Measurements from ENCODE around the gene VPS13A.
A peak's percentile ranks its signal among the peaks of the same experiment; 100 is the strongest.
"Not testable (repeated sequence)": the region's sequence is repeated elsewhere in the genome, so short reads cannot be mapped to it uniquely, and the experiment has no call there.

Gene VPS13A

GRCh38 chr9:77221431-77221830 is 44.1 kb downstream of the VPS13A start:
- no peak for DNase-seq
- no peak for TF ChIP-seq POLR2A (IDR thresholded peaks at IDR 0.05; ENCODE audit: low read length)
- TF ChIP-seq GATA1 (IDR thresholded peaks at IDR 0.05; ENCODE audit: low read depth, low read length): no peak

GRCh38 chr9:77224746-77225312 is 47.5 kb downstream of the VPS13A start:
- no peak for TF ChIP-seq GATA1 (IDR thresholded peaks at IDR 0.05; ENCODE audit: low read depth, low read length)
- TF ChIP-seq POLR2A (IDR thresholded peaks at IDR 0.05; ENCODE audit: low read length): no peak
- DNase-seq: peak; percentile 51 to 78

- no peak for DNase-seq
- TF ChIP-seq POLR2A (IDR thresholded peaks at IDR 0.05; ENCODE audit: low read length) (no peak), GATA1 (IDR thresholded peaks at IDR 0.05; ENCODE audit: low read depth, low read length) (no peak)
Measured at GRCh38 chr9:77236693-77237092, 59.4 kb downstream of the VPS13A start.

GRCh38 chr9:77237896-77238295 is 60.6 kb downstream of the VPS13A start:
- TF ChIP-seq POLR2A (IDR thresholded peaks at IDR 0.05; ENCODE audit: low read length): no peak
- no peak for TF ChIP-seq GATA1 (IDR thresholded peaks at IDR 0.05; ENCODE audit: low read depth, low read length)
- peak in 1 of 2 experiments; percentile 34 for DNase-seq

GRCh38 chr9:77251050-77251449 is 73.7 kb downstream of the VPS13A start:
- no peak for DNase-seq
- no peak for TF ChIP-seq POLR2A (IDR thresholded peaks at IDR 0.05; ENCODE audit: low read length)
- no peak for TF ChIP-seq GATA1 (IDR thresholded peaks at IDR 0.05; ENCODE audit: low read depth, low read length)

GRCh38 chr9:77257275-77257674 is 79.9 kb downstream of the VPS13A start:
- no peak for TF ChIP-seq GATA1 (IDR thresholded peaks at IDR 0.05; ENCODE audit: low read depth, low read length)
- TF ChIP-seq POLR2A (IDR thresholded peaks at IDR 0.05; ENCODE audit: low read length): no peak

GRCh38 chr9:77261605-77262004 is 84.3 kb downstream of the VPS13A start:
- DNase-seq: no peak
- TF ChIP-seq POLR2A (IDR thresholded peaks at IDR 0.05; ENCODE audit: low read length): no peak
- TF ChIP-seq GATA1 (IDR thresholded peaks at IDR 0.05; ENCODE audit: low read depth, low read length): no peak

More at GRCh38 chr9:77257275-77257674, 79.9 kb downstream of the VPS13A start:
- DNase-seq: no peak

- DNase-seq: not testable (repeated sequence)
Measured at GRCh38 chr9:77267762-77268161, 90.4 kb downstream of the VPS13A start.

- TF ChIP-seq GATA1 (IDR thresholded peaks at IDR 0.05; ENCODE audit: low read depth, low read length) (no peak), POLR2A (IDR thresholded peaks at IDR 0.05; ENCODE audit: low read length) (no peak)
- no peak for DNase-seq
Measured at GRCh38 chr9:77271023-77271690, 93.8 kb downstream of the VPS13A start.

- no peak for DNase-seq
- TF ChIP-seq GATA1 (IDR thresholded peaks at IDR 0.05; ENCODE audit: low read depth, low read length): no peak
- no peak for TF ChIP-seq POLR2A (IDR thresholded peaks at IDR 0.05; ENCODE audit: low read length)
Measured at GRCh38 chr9:77276799-77277198, 99.5 kb downstream of the VPS13A start.

- TF ChIP-seq POLR2A (IDR thresholded peaks at IDR 0.05; ENCODE audit: low read length) (no peak), GATA1 (IDR thresholded peaks at IDR 0.05; ENCODE audit: low read depth, low read length) (no peak)
Measured at GRCh38 chr9:77277719-77278118, 100.4 kb downstream of the VPS13A start.

GRCh38 chr9:77283991-77284390 is 106.7 kb downstream of the VPS13A start:
- DNase-seq: no peak
- no peak for TF ChIP-seq POLR2A (IDR thresholded peaks at IDR 0.05; ENCODE audit: low read length)
- no peak for TF ChIP-seq GATA1 (IDR thresholded peaks at IDR 0.05; ENCODE audit: low read depth, low read length)

More at GRCh38 chr9:77277719-77278118, 100.4 kb downstream of the VPS13A start:
- no peak for DNase-seq

- DNase-seq: no peak
- no peak for TF ChIP-seq POLR2A (IDR thresholded peaks at IDR 0.05; ENCODE audit: low read length)
- no peak for TF ChIP-seq GATA1 (IDR thresholded peaks at IDR 0.05; ENCODE audit: low read depth, low read length)
Measured at GRCh38 chr9:77284616-77285015, 107.3 kb downstream of the VPS13A start.

GRCh38 chr9:77290373-77290772 is 113.0 kb downstream of the VPS13A start:
- TF ChIP-seq GATA1 (IDR thresholded peaks at IDR 0.05; ENCODE audit: low read depth, low read length) (no peak), POLR2A (IDR thresholded peaks at IDR 0.05; ENCODE audit: low read length) (no peak)
- DNase-seq: no peak

GRCh38 chr9:77291714-77292113 is 114.4 kb downstream of the VPS13A start:
- peak; percentile 36 to 41 for DNase-seq
- TF ChIP-seq POLR2A (IDR thresholded peaks at IDR 0.05; ENCODE audit: low read length): no peak
- TF ChIP-seq GATA1 (IDR thresholded peaks at IDR 0.05; ENCODE audit: low read depth, low read length): no peak
